Naive B cell (primary cell): ENCODE results near the gene SLC40A1. TPM values are rescaled to one million over a fixed set of nuclear protein-coding genes. Genes with fewer than 3 reads are reported as not detected.
A peak's percentile ranks its signal among the peaks of the same experiment; 100 is the strongest.
"Not testable (repeated sequence)": the region's sequence is repeated elsewhere in the genome, so short reads cannot be mapped to it uniquely, and the experiment has no call there.

Experiments used
- ATAC-seq, 2 donors: fragments of 150-1000 bp; cut with Tn5 transposase; 2 replicates each; pipeline ENCODE4 v1.10.0; 2021; ENCODE audit warnings: low read depth in 2 of 2, mild to moderate bottlenecking in 2 of 2, moderate library complexity in 2 of 2
- DNase-seq: peaks from one replicate; pipeline ENCODE4 v3.0.0; 2022
- H3K27ac Mint-ChIP-seq, 6 donors: one replicate each; pipeline ENCODE4 v1.8.0; 2020 to 2022; ENCODE audit warnings: mild to moderate bottlenecking in 6 of 6, mixed read lengths in 6 of 6, moderate library complexity in 5 of 6, inconsistent platforms in 2 of 6
- H3K27me3 Mint-ChIP-seq, 3 donors: one replicate each; pipeline ENCODE4 v1.8.0; 2021 to 2022; ENCODE audit warnings: mixed read lengths in 3 of 3, mild to moderate bottlenecking in 1 of 3
- H3K36me3 Mint-ChIP-seq, 2 donors: one replicate each; pipeline ENCODE4 v1.8.0; 2020 to 2022; ENCODE audit warnings: mixed read lengths in 2 of 2, inconsistent platforms in 1 of 2, mild to moderate bottlenecking in 1 of 2
- H3K4me1 Mint-ChIP-seq, 3 donors: one replicate each; pipeline ENCODE4 v1.8.0; 2020 to 2022; ENCODE audit warnings: mixed read lengths in 3 of 3, inconsistent platforms in 1 of 3, mild to moderate bottlenecking in 1 of 3, moderate library complexity in 1 of 3
- H3K4me3 Mint-ChIP-seq, 8 donors: one replicate each; pipeline ENCODE4 v1.8.0; 2020 to 2022; ENCODE audit warnings: mild to moderate bottlenecking in 8 of 8, mixed read lengths in 8 of 8, moderate library complexity in 8 of 8, inconsistent platforms in 2 of 8
- H3K9me3 Mint-ChIP-seq, 7 donors: one replicate each; pipeline ENCODE4 v1.8.0; 2020 to 2022; ENCODE audit warnings: mixed read lengths in 7 of 7, mild to moderate bottlenecking in 5 of 7, inconsistent platforms in 2 of 7, moderate library complexity in 1 of 7
- polyA plus RNA-seq, 6 donors: library from polyadenylated mRNA; unstranded; fragments of 300-500 nt; fragmentation: Illumina TruSeq; gene quantifications; one replicate each; pipeline ENCODE4 v1.2.3, GENCODE V29; 2021; ENCODE audit warnings: low read depth in 6 of 6

SLC40A1 gene
- polyA plus RNA-seq, 6 donors from 2014 or later = 1.9 to 7.2 (median 3.3) TPM

DNA sequence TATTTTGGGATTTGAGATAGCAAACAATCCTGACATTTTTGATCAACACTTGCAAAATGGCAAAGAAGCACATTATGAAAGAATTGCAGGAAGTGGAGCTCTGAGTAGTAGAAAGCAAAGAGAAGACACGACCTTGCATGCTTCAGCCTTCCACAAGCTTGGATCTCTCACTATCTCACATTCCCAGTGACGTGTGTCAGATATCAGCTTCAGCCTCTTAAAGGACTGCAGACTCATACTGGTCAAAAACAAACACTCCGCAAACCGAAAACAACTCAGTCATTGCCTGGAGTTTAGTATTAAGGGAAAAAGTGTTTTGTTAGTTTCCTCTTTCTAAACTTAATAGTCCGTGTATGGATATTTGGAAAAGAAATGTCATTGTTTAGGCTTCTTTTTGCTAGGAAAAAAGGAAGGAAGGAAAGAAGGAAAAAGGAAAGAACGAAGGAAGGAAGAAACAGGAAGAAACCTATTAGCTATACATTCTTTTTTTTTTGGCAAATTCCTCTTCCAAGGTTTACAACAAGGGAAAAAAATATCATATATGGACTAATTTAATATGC is 32.6 kb upstream of the SLC40A1 start:
- no peak for DNase-seq

GRCh38 chr2:189610700-189611099 is 30.1 kb upstream of the SLC40A1 start:
- no peak overlapping the region for H3K4me3 Mint-ChIP-seq
- peaks cover 0 to 5% (median 0%) of the 10 kb centered on the region in 3 donors for H3K27me3 Mint-ChIP-seq
- ATAC-seq (no peak), DNase-seq (no peak)
- no peak overlapping the region for H3K27ac Mint-ChIP-seq
- H3K4me1 Mint-ChIP-seq = peaks cover 0 to 2% (median 0%) of the 10 kb centered on the region in 3 donors
- H3K36me3 Mint-ChIP-seq = no peaks in the 10 kb centered on the region
- no peaks in the 10 kb centered on the region for H3K9me3 Mint-ChIP-seq

More for the DNA sequence above, 32.6 kb upstream of the SLC40A1 start:
- no peaks in the 10 kb centered on the region for H3K36me3 Mint-ChIP-seq
- no peaks in the 10 kb centered on the region for H3K27me3 Mint-ChIP-seq
- H3K4me3 Mint-ChIP-seq = peak overlapping the region in 1 of 8 donors; percentile 39
- no peak overlapping the region for H3K27ac Mint-ChIP-seq
- peaks cover 0 to 2% (median 0%) of the 10 kb centered on the region in 3 donors for H3K4me1 Mint-ChIP-seq
- no peaks in the 10 kb centered on the region for H3K9me3 Mint-ChIP-seq
- no peak for ATAC-seq

DNA sequence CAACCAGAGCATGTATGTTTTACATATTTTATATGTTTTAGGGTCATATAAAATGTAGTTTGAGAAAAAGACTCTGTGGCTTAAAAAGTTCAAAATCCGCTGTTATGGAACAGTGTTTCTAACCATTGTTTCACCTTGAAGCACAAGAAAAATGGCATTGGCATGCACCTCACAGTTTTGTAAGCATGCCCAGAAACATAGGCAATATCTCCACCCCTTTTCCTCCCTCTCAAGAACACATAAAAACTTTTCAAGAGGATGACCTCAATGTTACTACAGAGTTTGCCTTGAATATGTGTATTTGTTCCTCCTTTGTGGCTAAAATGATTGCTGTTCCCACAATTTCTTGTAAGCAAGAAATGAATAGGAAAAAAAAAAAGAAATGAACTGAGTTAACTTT is 29.3 kb upstream of the SLC40A1 start:
- Mint-ChIP-seq H3K27ac (no peak overlapping the region), H3K27me3 (peaks cover 0 to 5% (median 0%) of the 10 kb centered on the region in 3 donors), H3K4me3 (no peak overlapping the region), H3K36me3 (no peaks in the 10 kb centered on the region), H3K9me3 (no peaks in the 10 kb centered on the region), H3K4me1 (peaks cover 0 to 2% (median 0%) of the 10 kb centered on the region in 3 donors)
- DNase-seq (no peak), ATAC-seq (no peak)

GRCh38 chr2:189609423-189609816 is 28.8 kb upstream of the SLC40A1 start:
- Mint-ChIP-seq H3K27me3 (peaks cover 0 to 5% (median 0%) of the 10 kb centered on the region in 3 donors), H3K4me3 (no peak overlapping the region), H3K27ac (no peak overlapping the region), H3K9me3 (no peaks in the 10 kb centered on the region), H3K4me1 (peaks cover 0 to 2% (median 0%) of the 10 kb centered on the region in 3 donors), H3K36me3 (no peaks in the 10 kb centered on the region)
- DNase-seq = no peak
- ATAC-seq = no peak

GRCh38 chr2:189608795-189609422 is 28.3 kb upstream of the SLC40A1 start:
- Mint-ChIP-seq H3K36me3 (no peaks in the 10 kb centered on the region), H3K4me1 (peaks cover 0 to 2% (median 0%) of the 10 kb centered on the region in 3 donors), H3K4me3 (no peak overlapping the region), H3K27ac (no peak overlapping the region), H3K27me3 (peaks cover 0 to 5% (median 0%) of the 10 kb centered on the region in 3 donors), H3K9me3 (no peaks in the 10 kb centered on the region)
- DNase-seq = no peak
- ATAC-seq = no peak

GRCh38 chr2:189608170-189608569 is 27.6 kb upstream of the SLC40A1 start:
- H3K27ac Mint-ChIP-seq = no peak overlapping the region
- H3K4me3 Mint-ChIP-seq = no peak overlapping the region
- H3K4me1 Mint-ChIP-seq = peaks cover 0 to 1% (median 0%) of the 10 kb centered on the region in 3 donors

GRCh38 chr2:189602233-189602632 is 21.6 kb upstream of the SLC40A1 start:
- Mint-ChIP-seq H3K27ac (no peak overlapping the region), H3K9me3 (peaks cover 0 to 8% (median 0%) of the 10 kb centered on the region in 7 donors), H3K36me3 (no peaks in the 10 kb centered on the region), H3K4me1 (no peaks in the 10 kb centered on the region), H3K4me3 (no peak overlapping the region), H3K27me3 (peaks cover 0 to 15% (median 0%) of the 10 kb centered on the region in 3 donors)
- no peak for DNase-seq
- no peak for ATAC-seq

More at GRCh38 chr2:189608170-189608569, 27.6 kb upstream of the SLC40A1 start:
- Mint-ChIP-seq H3K27me3 (peaks cover 0 to 5% (median 0%) of the 10 kb centered on the region in 3 donors), H3K36me3 (no peaks in the 10 kb centered on the region), H3K9me3 (no peaks in the 10 kb centered on the region)
- ATAC-seq = no peak
- DNase-seq = no peak

DNA sequence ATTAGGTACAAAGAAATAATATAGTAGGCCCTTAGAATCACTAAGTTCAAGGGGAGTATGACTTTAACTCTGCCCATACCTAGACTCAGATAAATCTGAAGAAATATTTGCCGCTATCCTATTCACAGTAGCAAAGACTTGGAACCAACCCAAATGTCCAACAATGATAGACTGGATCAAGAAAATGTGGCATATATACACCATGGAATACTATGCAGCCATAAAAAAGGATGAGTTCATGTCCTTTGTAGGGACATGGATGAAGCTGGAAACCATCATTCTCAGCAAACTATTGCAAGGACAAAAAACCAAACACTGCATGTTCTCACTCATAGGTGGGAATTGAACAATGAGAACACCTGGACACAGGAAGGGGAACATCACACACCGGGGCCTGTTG is 21.1 kb upstream of the SLC40A1 start:
- peaks cover 0 to 15% (median 0%) of the 10 kb centered on the region in 3 donors for H3K27me3 Mint-ChIP-seq
- H3K27ac Mint-ChIP-seq, DNase-seq, ATAC-seq, H3K9me3 Mint-ChIP-seq, H3K36me3 Mint-ChIP-seq, H3K4me1 Mint-ChIP-seq, H3K4me3 Mint-ChIP-seq: not testable (repeated sequence)

GRCh38 chr2:189601043-189601442 is 20.5 kb upstream of the SLC40A1 start:
- Mint-ChIP-seq H3K4me3 (no peak overlapping the region), H3K27me3 (peaks cover 0 to 11% (median 0%) of the 10 kb centered on the region in 3 donors), H3K9me3 (peaks cover 0 to 8% (median 0%) of the 10 kb centered on the region in 7 donors), H3K36me3 (no peaks in the 10 kb centered on the region), H3K4me1 (no peaks in the 10 kb centered on the region), H3K27ac (no peak overlapping the region)
- DNase-seq (no peak), ATAC-seq (no peak)

- Mint-ChIP-seq H3K27me3 (peaks cover 0 to 10% (median 0%) of the 10 kb centered on the region in 3 donors), H3K27ac (no peak overlapping the region), H3K36me3 (no peaks in the 10 kb centered on the region), H3K4me3 (no peak overlapping the region), H3K9me3 (peaks cover 0 to 8% (median 0%) of the 10 kb centered on the region in 7 donors), H3K4me1 (no peaks in the 10 kb centered on the region)
- no peak for DNase-seq
- ATAC-seq = no peak
Observed at GRCh38 chr2:189599245-189599644, 18.7 kb upstream of the SLC40A1 start.

DNA sequence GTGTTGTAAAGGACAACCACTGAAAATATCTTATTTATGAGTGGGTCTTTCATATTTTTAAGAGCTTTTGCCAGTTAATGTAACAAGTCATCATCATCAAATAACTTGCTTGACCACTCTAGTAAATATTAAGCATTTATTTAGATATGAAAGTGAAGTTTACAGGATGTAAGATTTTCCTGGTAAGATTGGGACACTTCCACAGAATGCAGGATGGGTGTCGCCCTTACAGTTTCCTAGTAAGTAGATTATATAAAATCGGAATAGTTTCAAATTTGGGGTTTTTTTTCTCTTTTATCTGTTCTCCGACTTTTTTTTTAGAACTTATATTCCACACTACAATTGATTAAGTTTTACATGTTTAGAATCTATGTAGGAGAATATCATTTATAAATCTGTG is 14.8 kb upstream of the SLC40A1 start:
- Mint-ChIP-seq H3K27me3 (peaks cover under 1 to 9% (median 1%) of the 10 kb centered on the region in 3 donors), H3K4me1 (no peaks in the 10 kb centered on the region), H3K36me3 (no peaks in the 10 kb centered on the region), H3K4me3 (no peak overlapping the region), H3K27ac (no peak overlapping the region), H3K9me3 (peaks cover 0 to 2% (median 0%) of the 10 kb centered on the region in 7 donors)
- ATAC-seq = no peak
- no peak for DNase-seq

DNA sequence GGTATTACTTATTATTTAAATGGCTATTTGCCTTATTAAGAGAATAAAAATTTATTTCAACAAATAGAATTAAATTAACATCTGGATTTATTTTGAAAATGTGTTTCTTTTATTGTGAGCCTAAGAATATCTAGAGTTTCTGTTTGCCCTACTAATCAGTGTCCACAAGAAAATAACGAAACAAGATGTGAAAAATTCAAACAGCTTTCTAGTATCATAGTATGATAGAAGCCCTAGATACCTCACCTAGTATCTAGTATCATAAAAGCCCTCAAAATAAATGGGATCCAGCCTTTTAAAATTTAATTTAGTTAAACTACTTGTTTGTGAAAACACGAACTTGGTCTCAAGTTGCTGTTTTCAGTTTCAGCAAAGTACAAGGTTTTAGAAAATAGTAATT is 13.7 kb upstream of the SLC40A1 start:
- Mint-ChIP-seq H3K27ac (no peak overlapping the region), H3K4me3 (no peak overlapping the region), H3K4me1 (no peaks in the 10 kb centered on the region), H3K27me3 (peaks cover 0 to 7% (median 6%) of the 10 kb centered on the region in 3 donors), H3K36me3 (no peaks in the 10 kb centered on the region), H3K9me3 (peaks cover 0 to 2% (median 0%) of the 10 kb centered on the region in 7 donors)
- ATAC-seq = no peak
- no peak for DNase-seq

- no peak overlapping the region for H3K4me3 Mint-ChIP-seq
- H3K27me3 Mint-ChIP-seq = peaks cover 5 to 7% (median 6%) of the 10 kb centered on the region in 3 donors
- no peaks in the 10 kb centered on the region for H3K4me1 Mint-ChIP-seq
- ATAC-seq = no peak
- no peak for DNase-seq
- H3K27ac Mint-ChIP-seq = no peak overlapping the region
- H3K9me3 Mint-ChIP-seq = peaks cover 0 to 2% (median 0%) of the 10 kb centered on the region in 7 donors
- H3K36me3 Mint-ChIP-seq = no peaks in the 10 kb centered on the region
Observed at GRCh38 chr2:189593115-189593514, 12.5 kb upstream of the SLC40A1 start.

GRCh38 chr2:189592353-189592984 is 11.9 kb upstream of the SLC40A1 start:
- Mint-ChIP-seq H3K4me1 (peaks cover 0 to 6% (median 0%) of the 10 kb centered on the region in 3 donors), H3K9me3 (peaks cover 0 to 2% (median 0%) of the 10 kb centered on the region in 7 donors), H3K27me3 (peaks cover 6 to 9% (median 7%) of the 10 kb centered on the region in 3 donors), H3K36me3 (no peaks in the 10 kb centered on the region), H3K27ac (no peak overlapping the region), H3K4me3 (no peak overlapping the region)
- ATAC-seq (no peak), DNase-seq (no peak)
